Mesothelial cell of epicardium (in vitro differentiated cells): ENCODE measurements around the gene PLXNB2. TPM values are rescaled to one million over a fixed set of nuclear protein-coding genes. Genes with fewer than 3 reads are reported as not detected.

Source experiments
- DNase-seq, 2 experiments: peaks; one replicate each; pipeline ENCODE4 v3.0.0; 2021; ENCODE audit warnings: low spot score in 2 of 2; ENCODE audit not compliant: unreplicated experiment in 2 of 2
- H3K27ac Mint-ChIP-seq: 2 replicates; pipeline ENCODE4 v1.8.0; 2021; ENCODE audit warnings: mixed read lengths
- H3K27me3 Mint-ChIP-seq: 2 replicates; pipeline ENCODE4 v1.8.0; 2021; ENCODE audit warnings: low read depth, mixed read lengths
- H3K36me3 Mint-ChIP-seq: 2 replicates; pipeline ENCODE4 v1.8.0; 2021; ENCODE audit warnings: mixed read lengths
- H3K4me1 Mint-ChIP-seq: 2 replicates; pipeline ENCODE4 v1.8.0; 2021; ENCODE audit warnings: mixed read lengths
- H3K4me3 Mint-ChIP-seq: 2 replicates; pipeline ENCODE4 v1.8.0; 2021; ENCODE audit warnings: mild to moderate bottlenecking, moderate library complexity, mixed read lengths
- H3K9me3 Mint-ChIP-seq: 2 replicates; pipeline ENCODE4 v1.8.0; 2021; ENCODE audit warnings: mixed read lengths
- total RNA-seq: library from RNA; stranded (reverse); gene quantifications from 3 replicates; pipeline ENCODE4 v1.2.1, GENCODE V29; 2021
- TF ChIP-seq, protein P1 (sequence below): fragments of 200-600 bp; sonication (generic); IDR thresholded peaks from one replicate; pipeline ENCODE4 v1.5.0; 2021; ENCODE audit warnings: antibody characterized with exemption; ENCODE audit not compliant: unreplicated experiment

PLXNB2 gene
- total RNA-seq, 1 donor from 2014 or later = 467 TPM

DNA sequence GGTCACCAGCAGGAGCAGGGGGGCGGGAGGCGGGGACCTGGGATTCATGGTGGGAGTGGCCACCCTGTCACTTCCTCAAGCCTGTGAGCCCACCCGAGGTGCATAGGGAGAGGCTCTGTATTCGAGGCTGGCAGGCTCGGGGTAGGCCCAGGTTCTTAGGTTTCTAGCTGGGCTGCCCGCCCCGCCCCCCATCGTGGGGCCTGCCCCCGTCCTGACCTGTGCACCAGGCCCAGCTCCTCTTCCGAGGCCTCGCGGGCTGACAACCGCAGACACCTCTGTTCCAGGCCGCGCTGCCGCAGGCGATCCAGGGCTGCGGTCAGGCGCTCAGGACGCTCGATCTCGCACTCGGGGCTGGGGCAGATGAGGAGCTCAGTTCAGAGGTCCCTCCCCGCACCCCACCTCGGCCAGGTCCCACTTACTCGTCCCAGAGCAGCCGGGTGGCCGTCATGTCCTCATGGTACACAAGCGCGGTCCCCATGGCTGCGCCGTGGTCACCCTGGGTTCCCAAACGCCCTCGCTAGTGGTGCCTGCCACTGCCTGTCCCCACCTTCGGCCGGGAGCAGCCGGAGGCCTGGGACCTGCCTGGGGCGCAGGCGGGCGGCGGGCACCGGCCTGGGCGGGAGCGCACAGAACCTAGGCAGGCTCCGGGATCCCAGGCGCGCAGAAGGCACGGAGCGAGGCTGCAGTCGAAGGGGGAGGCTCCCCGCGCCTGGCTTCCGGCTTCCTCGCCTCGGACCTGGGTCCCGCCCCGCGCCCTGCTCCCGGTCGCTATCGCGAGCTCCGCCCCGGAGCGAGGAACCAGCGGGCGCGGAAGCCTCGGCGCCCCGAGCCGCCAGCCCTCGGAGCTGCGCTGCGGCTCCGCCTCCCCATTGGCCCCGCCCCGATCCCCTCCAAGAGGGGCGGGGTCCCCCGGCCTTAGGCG is 56.6 kb downstream of the PLXNB2 start, which contains the start of gene HDAC10:
Gene HDAC10 (minus strand): TSS at position 711 of the 922 bp plus-strand sequence. CDS start 233 bp downstream, at position 478.
- H3K27me3 Mint-ChIP-seq = no peaks in the 10 kb centered on the region
- peaks cover 8% of the 10 kb centered on the region for H3K4me1 Mint-ChIP-seq
- no peaks in the 10 kb centered on the region for H3K36me3 Mint-ChIP-seq
- no peaks in the 10 kb centered on the region for H3K9me3 Mint-ChIP-seq
- H3K4me3 Mint-ChIP-seq = peak within 1 kb of the TSS; percentile 71
- peak; percentile 71 to 85 for DNase-seq
- peak within 1 kb of the TSS; percentile 73 for H3K27ac Mint-ChIP-seq
- TF ChIP-seq, protein P1, sequence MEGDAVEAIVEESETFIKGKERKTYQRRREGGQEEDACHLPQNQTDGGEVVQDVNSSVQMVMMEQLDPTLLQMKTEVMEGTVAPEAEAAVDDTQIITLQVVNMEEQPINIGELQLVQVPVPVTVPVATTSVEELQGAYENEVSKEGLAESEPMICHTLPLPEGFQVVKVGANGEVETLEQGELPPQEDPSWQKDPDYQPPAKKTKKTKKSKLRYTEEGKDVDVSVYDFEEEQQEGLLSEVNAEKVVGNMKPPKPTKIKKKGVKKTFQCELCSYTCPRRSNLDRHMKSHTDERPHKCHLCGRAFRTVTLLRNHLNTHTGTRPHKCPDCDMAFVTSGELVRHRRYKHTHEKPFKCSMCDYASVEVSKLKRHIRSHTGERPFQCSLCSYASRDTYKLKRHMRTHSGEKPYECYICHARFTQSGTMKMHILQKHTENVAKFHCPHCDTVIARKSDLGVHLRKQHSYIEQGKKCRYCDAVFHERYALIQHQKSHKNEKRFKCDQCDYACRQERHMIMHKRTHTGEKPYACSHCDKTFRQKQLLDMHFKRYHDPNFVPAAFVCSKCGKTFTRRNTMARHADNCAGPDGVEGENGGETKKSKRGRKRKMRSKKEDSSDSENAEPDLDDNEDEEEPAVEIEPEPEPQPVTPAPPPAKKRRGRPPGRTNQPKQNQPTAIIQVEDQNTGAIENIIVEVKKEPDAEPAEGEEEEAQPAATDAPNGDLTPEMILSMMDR = no peak

DNA sequence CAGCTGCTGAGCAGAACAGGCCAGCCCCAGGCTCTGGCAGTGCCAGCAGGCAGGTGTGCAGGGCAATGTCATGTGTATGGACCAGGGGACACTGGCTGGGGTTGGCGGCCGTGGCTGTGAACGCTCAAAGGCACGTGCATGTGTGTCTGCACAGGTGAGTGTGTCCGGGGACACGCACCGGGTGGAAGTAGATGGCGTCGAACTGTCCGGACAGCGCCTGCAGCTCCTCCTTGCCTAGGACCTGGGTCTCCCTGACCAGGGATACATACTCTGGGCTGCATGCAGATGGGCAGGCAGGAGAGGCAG is 57.2 kb downstream of the PLXNB2 start:
- peak overlapping the region; percentile 71 for H3K4me3 Mint-ChIP-seq
- H3K4me1 Mint-ChIP-seq = peaks cover 8% of the 10 kb centered on the region
- no peak overlapping the region for H3K27ac Mint-ChIP-seq
- no peak for DNase-seq
- no peaks in the 10 kb centered on the region for H3K36me3 Mint-ChIP-seq
- H3K9me3 Mint-ChIP-seq = no peaks in the 10 kb centered on the region
- TF ChIP-seq, protein P1 = no peak
- no peaks in the 10 kb centered on the region for H3K27me3 Mint-ChIP-seq

DNA sequence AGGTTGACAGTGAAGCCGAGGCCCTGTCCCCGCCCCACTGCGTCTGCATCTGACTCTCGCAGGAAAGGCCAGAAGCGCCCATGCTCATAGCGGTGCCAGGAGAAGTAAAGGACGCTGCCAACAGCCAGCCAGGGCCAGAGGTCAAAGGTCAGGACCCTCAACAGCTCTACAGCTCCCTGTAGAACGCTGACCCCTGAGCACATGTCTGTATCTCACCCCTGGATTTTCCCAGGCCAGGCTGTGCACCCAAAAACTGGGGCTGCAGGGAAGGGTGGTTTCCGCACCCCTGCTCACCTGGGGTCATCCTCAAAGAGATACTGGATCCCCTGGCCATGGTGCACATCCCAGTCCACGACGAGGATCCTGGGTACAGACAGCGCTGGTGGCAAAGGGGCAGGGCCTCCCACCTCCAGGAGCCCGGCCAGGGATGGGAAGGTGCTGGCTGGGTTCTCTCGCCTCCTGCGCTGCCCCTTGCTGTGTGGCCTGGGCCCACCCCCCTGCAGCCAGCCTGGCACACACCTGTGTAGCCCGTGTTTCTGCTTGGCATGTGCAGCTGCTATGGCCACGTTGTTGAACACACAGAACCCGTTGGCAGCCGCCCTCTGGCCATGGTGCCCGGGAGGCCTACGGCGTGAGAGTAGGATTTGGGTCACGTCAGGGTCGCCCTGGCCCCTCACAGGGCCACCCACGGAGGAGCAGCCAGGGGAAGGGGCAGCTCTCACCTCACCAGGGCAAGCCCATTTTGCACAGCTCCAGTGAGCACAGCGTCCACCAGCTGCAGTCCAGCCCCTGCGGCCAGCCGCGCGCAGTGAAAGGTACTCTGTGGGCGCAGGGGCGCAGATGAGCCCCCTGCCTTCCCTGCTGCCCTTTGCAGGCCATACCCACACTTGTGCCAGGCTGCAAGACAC is 57.9 kb downstream of the PLXNB2 start:
- H3K9me3 Mint-ChIP-seq = no peaks in the 10 kb centered on the region
- H3K4me1 Mint-ChIP-seq = peaks cover 10% of the 10 kb centered on the region
- DNase-seq = no peak
- H3K27ac Mint-ChIP-seq = no peak overlapping the region
- H3K36me3 Mint-ChIP-seq = peaks cover 1% of the 10 kb centered on the region
- no peaks in the 10 kb centered on the region for H3K27me3 Mint-ChIP-seq
- peak overlapping the region; percentile 71 for H3K4me3 Mint-ChIP-seq
- TF ChIP-seq, protein P1 = no peak

DNA sequence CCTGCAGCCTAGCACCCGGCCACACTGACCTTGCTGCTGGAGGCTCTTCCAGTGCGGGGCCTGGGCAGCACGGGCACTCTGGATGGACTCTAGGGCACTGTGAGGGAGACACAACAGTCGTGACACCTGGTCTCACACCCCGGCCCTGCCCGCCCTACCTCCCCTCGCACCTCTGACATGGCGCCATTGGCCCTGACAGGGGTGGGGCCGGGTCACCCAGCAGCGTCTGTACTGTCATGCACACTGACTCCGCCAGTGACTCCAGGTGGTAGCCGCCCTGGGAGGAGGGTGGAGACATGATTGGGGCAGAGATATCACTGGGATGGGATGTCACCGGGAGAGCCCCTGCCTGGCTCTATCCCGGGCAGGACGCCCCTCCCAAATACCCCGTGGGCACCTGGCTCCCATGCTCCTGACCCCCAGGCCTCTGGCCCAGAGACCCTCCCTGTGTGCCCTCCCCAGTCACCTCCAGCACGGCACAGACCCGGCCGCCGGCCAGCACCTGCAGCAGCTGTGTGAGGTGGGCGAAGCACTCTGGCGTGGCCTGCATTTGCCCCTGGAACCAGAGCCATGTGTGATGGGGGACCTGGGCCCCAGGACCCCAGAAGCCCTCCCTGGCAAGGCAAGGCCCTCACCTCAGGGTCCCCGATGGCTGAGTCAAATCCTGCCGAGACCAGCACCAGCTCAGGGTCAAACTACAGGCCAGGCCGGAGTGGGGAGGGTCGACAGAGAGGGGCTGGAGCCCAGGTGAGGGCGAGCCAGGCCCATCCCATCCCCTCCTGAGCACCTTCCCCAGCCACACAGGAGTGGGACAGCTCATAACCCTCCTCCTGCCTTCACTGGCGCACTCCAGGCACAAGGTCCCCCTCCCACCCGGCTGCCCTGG is 59.0 kb downstream of the PLXNB2 start:
- no peaks in the 10 kb centered on the region for H3K27me3 Mint-ChIP-seq
- H3K4me3 Mint-ChIP-seq = peak overlapping the region; percentile 36
- H3K36me3 Mint-ChIP-seq = peaks cover 1% of the 10 kb centered on the region
- peaks cover 20% of the 10 kb centered on the region for H3K4me1 Mint-ChIP-seq
- no peak for DNase-seq
- TF ChIP-seq, protein P1 = no peak
- H3K27ac Mint-ChIP-seq = no peak overlapping the region
- no peaks in the 10 kb centered on the region for H3K9me3 Mint-ChIP-seq

DNA sequence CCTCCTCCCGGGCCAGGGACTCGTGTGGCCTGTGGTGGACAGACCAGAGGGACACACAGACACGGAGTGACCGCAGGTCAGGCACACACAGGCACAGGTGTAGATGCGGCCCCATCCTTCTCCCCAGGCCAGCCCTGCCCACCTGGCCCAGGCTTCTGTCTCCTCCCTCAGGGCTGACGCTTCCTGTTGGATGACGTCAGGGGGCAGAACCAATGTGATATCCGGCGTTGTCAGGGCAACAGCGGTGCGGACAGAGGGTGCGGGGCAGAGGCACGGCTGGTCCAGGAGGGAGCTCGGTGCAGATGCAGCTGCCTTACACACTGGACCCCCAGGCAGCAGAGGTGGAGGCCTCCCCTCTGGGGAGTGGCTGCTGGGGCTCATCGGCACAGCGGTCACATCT is 59.7 kb downstream of the PLXNB2 start:
- DNase-seq = no peak

More for the DNA sequence above, 59.7 kb downstream of the PLXNB2 start:
- no peaks in the 10 kb centered on the region for H3K27me3 Mint-ChIP-seq
- H3K4me3 Mint-ChIP-seq = peak overlapping the region; percentile 36
- peaks cover 24% of the 10 kb centered on the region for H3K4me1 Mint-ChIP-seq
- peaks cover 1% of the 10 kb centered on the region for H3K36me3 Mint-ChIP-seq
- H3K27ac Mint-ChIP-seq = no peak overlapping the region
- TF ChIP-seq, protein P1 = no peak
- H3K9me3 Mint-ChIP-seq = no peaks in the 10 kb centered on the region
